ENCODE data around the gene ERC2.

The ERC2 gene

DNA sequence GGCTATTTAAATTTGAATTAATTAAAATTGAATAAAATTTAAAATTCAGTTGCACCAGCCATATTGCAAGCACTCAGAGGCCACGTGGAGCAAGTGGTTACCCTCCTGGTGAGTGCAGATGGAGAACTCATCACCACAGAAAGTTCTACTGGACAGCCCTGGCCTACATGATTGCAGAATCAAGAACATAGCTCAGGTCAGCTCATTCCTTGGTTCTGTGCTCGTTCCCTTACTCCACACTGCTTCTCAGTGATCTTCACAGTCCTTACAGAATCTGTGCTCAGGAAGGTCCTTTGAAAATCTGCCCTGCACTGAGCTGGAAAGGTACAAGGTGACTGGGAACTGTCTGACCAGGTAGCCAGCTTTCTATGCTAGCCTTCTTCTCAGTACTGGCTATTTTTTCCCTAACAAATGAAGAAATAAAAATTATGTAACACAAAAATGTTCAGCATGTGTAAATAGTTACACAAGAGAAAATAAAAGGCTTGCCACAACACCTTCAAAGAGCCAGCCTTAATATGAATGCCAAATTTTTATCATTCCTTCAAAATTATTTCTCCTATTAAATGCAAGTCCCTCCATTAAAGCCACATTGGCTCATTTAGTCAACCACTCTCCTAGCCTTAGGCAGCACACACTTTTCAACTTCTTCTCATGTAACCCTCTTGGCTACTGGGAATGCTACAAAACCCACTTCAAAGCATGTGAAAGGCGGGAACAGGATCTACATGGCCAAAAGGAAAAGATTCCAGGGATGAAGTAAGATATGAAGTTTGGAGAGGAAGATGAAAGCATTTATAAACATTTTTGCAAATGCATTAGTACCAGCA lies 654.8 kb downstream of the ERC2 start:
- no peaks in the 10 kb centered on the region for H3K36me3 ChIP-seq (ENCODE audit: control insufficient read depth, low read depth, low read length)
- no peaks in the 10 kb centered on the region for H3K9me3 ChIP-seq (ENCODE audit: control insufficient read depth, low read depth, low read length)
- H3K27me3 ChIP-seq (ENCODE audit: control insufficient read depth, insufficient read depth, low read length), result no peaks in the 10 kb centered on the region
- no peak overlapping the region for H3K27ac ChIP-seq (ENCODE audit: low read length)
- H3K4me1 ChIP-seq (ENCODE audit: control insufficient read depth, low read depth, low read length), result no peaks in the 10 kb centered on the region
- no peak overlapping the region for H3K4me3 ChIP-seq (ENCODE audit: low read length)
- H3K9ac ChIP-seq (ENCODE audit: low read length), result no peak overlapping the region

- Histone ChIP-seq H3K4me1 (ENCODE audit: control insufficient read depth, low read depth, low read length) (no peaks in the 10 kb centered on the region), H3K27ac (ENCODE audit: low read length) (no peak overlapping the region), H3K4me3 (ENCODE audit: low read length) (no peak overlapping the region), H3K27me3 (ENCODE audit: control insufficient read depth, insufficient read depth, low read length) (no peaks in the 10 kb centered on the region), H3K9ac (ENCODE audit: low read length) (no peak overlapping the region), H3K9me3 (ENCODE audit: control insufficient read depth, low read depth, low read length) (no peaks in the 10 kb centered on the region), H3K36me3 (ENCODE audit: control insufficient read depth, low read depth, low read length) (no peaks in the 10 kb centered on the region)
Measured at GRCh38 chr3:55812394-55813013, 655.8 kb downstream of the ERC2 start.

- Histone ChIP-seq H3K9me3 (ENCODE audit: control insufficient read depth, low read depth, low read length) (no peaks in the 10 kb centered on the region), H3K4me1 (ENCODE audit: control insufficient read depth, low read depth, low read length) (no peaks in the 10 kb centered on the region), H3K36me3 (ENCODE audit: control insufficient read depth, low read depth, low read length) (no peaks in the 10 kb centered on the region), H3K4me3 (ENCODE audit: low read length) (no peak overlapping the region), H3K9ac (ENCODE audit: low read length) (no peak overlapping the region), H3K27ac (ENCODE audit: low read length) (no peak overlapping the region), H3K27me3 (ENCODE audit: control insufficient read depth, insufficient read depth, low read length) (no peaks in the 10 kb centered on the region)
Measured at GRCh38 chr3:55807210-55807609, 661.1 kb downstream of the ERC2 start.

GRCh38 chr3:55805169-55805568 lies 663.1 kb downstream of the ERC2 start:
- H3K36me3 ChIP-seq (ENCODE audit: control insufficient read depth, low read depth, low read length), result no peaks in the 10 kb centered on the region
- no peaks in the 10 kb centered on the region for H3K9me3 ChIP-seq (ENCODE audit: control insufficient read depth, low read depth, low read length)
- H3K4me3 ChIP-seq (ENCODE audit: low read length), result no peak overlapping the region
- no peak overlapping the region for H3K27ac ChIP-seq (ENCODE audit: low read length)
- H3K4me1 ChIP-seq (ENCODE audit: control insufficient read depth, low read depth, low read length), result no peaks in the 10 kb centered on the region
- no peak overlapping the region for H3K9ac ChIP-seq (ENCODE audit: low read length)
- H3K27me3 ChIP-seq (ENCODE audit: control insufficient read depth, insufficient read depth, low read length), result no peaks in the 10 kb centered on the region

DNA sequence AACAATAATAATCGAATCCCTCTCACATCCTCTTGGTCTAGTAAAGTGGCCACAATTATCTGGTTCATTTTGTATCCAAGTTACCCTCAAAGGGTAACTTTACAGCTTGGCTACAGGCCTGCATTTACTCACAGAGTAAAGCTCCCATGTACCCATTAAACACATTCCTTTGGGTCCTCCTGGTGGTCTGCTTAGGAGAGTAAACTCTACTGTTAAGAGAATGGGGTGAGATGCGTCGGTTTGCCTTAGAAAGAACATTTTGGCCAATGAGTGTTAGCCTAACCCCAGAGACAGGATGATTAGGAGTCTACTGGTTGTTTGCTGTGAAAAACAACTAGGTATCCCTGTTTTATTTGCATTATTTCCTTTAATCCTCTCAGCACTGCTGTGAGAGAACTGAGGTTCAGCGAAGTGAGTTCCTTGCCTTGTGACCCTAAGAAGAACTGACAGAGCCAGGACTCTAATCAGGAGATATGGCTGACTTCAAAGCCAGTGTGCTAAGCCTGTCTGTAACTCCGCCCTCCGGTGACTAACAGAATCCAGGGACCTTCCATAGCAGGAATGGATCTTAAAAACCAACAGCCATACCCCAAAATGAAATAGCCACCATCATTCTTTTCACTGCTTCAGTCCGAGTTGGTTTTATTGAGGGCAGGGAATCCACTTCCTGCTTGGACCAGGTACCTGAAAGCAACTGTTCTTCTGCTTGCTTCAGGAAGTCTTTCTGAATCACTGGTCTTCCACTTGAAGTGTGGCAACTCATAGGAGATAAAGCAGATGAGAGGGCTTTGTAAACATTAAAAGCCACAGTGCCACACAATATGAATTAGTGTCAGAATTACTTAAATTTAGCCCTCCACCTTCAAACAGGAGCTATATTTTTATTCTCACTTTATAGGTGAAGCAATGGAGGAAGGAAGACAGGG lies 663.8 kb downstream of the ERC2 start:
- Histone ChIP-seq H3K27me3 (ENCODE audit: control insufficient read depth, insufficient read depth, low read length) (no peaks in the 10 kb centered on the region), H3K27ac (ENCODE audit: low read length) (no peak overlapping the region), H3K36me3 (ENCODE audit: control insufficient read depth, low read depth, low read length) (no peaks in the 10 kb centered on the region), H3K9ac (ENCODE audit: low read length) (no peak overlapping the region), H3K4me1 (ENCODE audit: control insufficient read depth, low read depth, low read length) (no peaks in the 10 kb centered on the region), H3K4me3 (ENCODE audit: low read length) (no peak overlapping the region), H3K9me3 (ENCODE audit: control insufficient read depth, low read depth, low read length) (no peaks in the 10 kb centered on the region)

- Histone ChIP-seq H3K36me3 (ENCODE audit: control insufficient read depth, low read depth, low read length) (no peaks in the 10 kb centered on the region), H3K9me3 (ENCODE audit: control insufficient read depth, low read depth, low read length) (no peaks in the 10 kb centered on the region), H3K27ac (ENCODE audit: low read length) (no peak overlapping the region), H3K27me3 (ENCODE audit: control insufficient read depth, insufficient read depth, low read length) (no peaks in the 10 kb centered on the region), H3K9ac (ENCODE audit: low read length) (no peak overlapping the region), H3K4me3 (ENCODE audit: low read length) (no peak overlapping the region), H3K4me1 (ENCODE audit: control insufficient read depth, low read depth, low read length) (no peaks in the 10 kb centered on the region)
Measured at GRCh38 chr3:55802816-55803215, 665.5 kb downstream of the ERC2 start.

DNA sequence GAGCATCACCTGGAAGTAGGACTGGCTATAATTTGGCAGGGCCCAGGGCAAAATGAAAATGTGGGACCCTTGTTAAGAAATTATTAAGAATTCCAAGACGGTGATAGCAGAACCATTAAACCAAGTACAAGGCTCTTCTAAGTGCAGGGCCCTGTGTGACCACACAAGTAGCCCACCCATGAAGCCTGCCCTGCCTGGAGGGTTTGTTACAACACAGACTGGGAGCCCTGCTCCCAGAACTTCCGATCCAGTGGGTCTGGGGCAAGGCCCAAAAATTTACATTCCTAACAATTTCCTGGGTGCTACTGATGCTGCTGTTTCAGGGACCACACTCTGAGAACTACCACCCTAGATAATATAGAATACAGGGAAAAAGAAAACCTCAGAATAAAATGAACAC lies 666.6 kb downstream of the ERC2 start:
- Histone ChIP-seq H3K27ac (ENCODE audit: low read length) (no peak overlapping the region), H3K36me3 (ENCODE audit: control insufficient read depth, low read depth, low read length) (no peaks in the 10 kb centered on the region), H3K4me1 (ENCODE audit: control insufficient read depth, low read depth, low read length) (no peaks in the 10 kb centered on the region), H3K9ac (ENCODE audit: low read length) (no peak overlapping the region), H3K9me3 (ENCODE audit: control insufficient read depth, low read depth, low read length) (no peaks in the 10 kb centered on the region), H3K27me3 (ENCODE audit: control insufficient read depth, insufficient read depth, low read length) (no peaks in the 10 kb centered on the region), H3K4me3 (ENCODE audit: low read length) (no peak overlapping the region)

DNA sequence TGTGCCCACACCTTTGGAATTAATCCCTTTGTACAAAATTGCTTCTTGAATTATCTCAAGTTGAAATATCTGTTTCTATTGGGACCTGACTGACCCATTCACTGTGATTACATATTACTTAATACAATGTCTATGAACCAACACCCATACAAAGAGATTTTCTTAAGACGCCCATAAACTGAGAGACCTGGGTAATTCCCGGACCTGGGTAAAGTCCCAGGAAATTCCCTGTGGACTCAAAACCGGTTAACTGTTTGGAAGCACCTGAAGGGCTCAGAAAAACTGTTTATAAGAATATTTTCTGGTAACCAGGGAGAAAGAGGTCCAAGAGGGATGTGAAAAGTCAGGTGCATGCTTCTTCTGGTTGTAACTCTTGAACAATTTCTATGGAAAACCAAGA lies 667.2 kb downstream of the ERC2 start:
- Histone ChIP-seq H3K4me1 (ENCODE audit: control insufficient read depth, low read depth, low read length) (no peaks in the 10 kb centered on the region), H3K27ac (ENCODE audit: low read length) (no peak overlapping the region)

DNA sequence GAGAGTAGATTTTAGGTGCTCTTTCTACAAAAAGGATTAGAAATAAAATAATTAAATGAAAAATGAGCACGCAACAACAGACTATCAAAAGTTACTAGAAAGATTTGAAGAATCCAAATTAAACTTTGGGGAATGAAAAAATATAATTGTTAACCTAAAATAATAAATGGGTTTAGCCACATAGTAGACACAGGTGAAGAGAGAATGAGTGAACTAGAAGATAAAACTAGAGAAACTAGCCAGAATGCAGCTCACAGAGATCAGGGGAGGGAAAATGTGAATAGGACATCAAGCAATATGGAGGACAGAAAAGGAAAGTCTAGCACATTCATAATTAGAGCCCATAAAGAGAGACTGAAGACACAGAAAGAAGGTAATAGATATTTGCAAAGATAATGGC lies 670.5 kb downstream of the ERC2 start:
- Histone ChIP-seq H3K9ac (ENCODE audit: low read length) (no peak overlapping the region), H3K9me3 (ENCODE audit: control insufficient read depth, low read depth, low read length) (no peaks in the 10 kb centered on the region), H3K27ac (ENCODE audit: low read length) (no peak overlapping the region), H3K36me3 (ENCODE audit: control insufficient read depth, low read depth, low read length) (no peaks in the 10 kb centered on the region), H3K4me1 (ENCODE audit: control insufficient read depth, low read depth, low read length) (no peaks in the 10 kb centered on the region), H3K27me3 (ENCODE audit: control insufficient read depth, insufficient read depth, low read length) (no peaks in the 10 kb centered on the region), H3K4me3 (ENCODE audit: low read length) (no peak overlapping the region)

More for the DNA sequence above, 667.2 kb downstream of the ERC2 start:
- Histone ChIP-seq H3K4me3 (ENCODE audit: low read length) (no peak overlapping the region), H3K27me3 (ENCODE audit: control insufficient read depth, insufficient read depth, low read length) (no peaks in the 10 kb centered on the region), H3K36me3 (ENCODE audit: control insufficient read depth, low read depth, low read length) (no peaks in the 10 kb centered on the region), H3K9ac (ENCODE audit: low read length) (no peak overlapping the region), H3K9me3 (ENCODE audit: control insufficient read depth, low read depth, low read length) (no peaks in the 10 kb centered on the region)

- no peaks in the 10 kb centered on the region for H3K9me3 ChIP-seq (ENCODE audit: control insufficient read depth, low read depth, low read length)
- H3K4me1 ChIP-seq (ENCODE audit: control insufficient read depth, low read depth, low read length), result no peaks in the 10 kb centered on the region
- no peak overlapping the region for H3K9ac ChIP-seq (ENCODE audit: low read length)
- H3K36me3 ChIP-seq (ENCODE audit: control insufficient read depth, low read depth, low read length), result no peaks in the 10 kb centered on the region
- no peaks in the 10 kb centered on the region for H3K27me3 ChIP-seq (ENCODE audit: control insufficient read depth, insufficient read depth, low read length)
- no peak overlapping the region for H3K27ac ChIP-seq (ENCODE audit: low read length)
- no peak overlapping the region for H3K4me3 ChIP-seq (ENCODE audit: low read length)
Measured at GRCh38 chr3:55797084-55797483, 671.2 kb downstream of the ERC2 start.

DNA sequence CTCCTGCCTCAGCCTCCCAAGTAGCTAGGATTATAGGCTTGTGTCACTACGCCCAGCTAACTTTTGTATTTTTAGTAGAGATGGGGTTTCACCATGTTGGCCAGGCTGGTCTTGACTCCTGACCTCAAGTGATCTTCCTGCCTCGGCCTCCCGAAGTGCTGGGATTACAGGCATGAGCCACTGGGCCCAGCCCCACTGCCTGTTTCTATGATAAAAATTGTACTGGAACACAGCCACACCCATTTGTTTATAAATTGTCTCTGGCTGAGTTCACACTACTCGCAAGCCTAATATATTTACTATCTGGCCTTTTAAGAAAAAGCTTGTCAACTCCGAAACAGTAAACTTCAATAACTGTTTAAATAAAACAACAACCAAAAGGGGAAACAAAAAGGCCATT lies 671.7 kb downstream of the ERC2 start:
- H3K27ac ChIP-seq (ENCODE audit: low read length), result no peak overlapping the region
- H3K27me3 ChIP-seq (ENCODE audit: control insufficient read depth, insufficient read depth, low read length), result no peaks in the 10 kb centered on the region
- no peaks in the 10 kb centered on the region for H3K9me3 ChIP-seq (ENCODE audit: control insufficient read depth, low read depth, low read length)
- H3K4me3 ChIP-seq (ENCODE audit: low read length), result no peak overlapping the region
- H3K36me3 ChIP-seq (ENCODE audit: control insufficient read depth, low read depth, low read length), result no peaks in the 10 kb centered on the region
- no peak overlapping the region for H3K9ac ChIP-seq (ENCODE audit: low read length)
- no peaks in the 10 kb centered on the region for H3K4me1 ChIP-seq (ENCODE audit: control insufficient read depth, low read depth, low read length)

All from iPS-18a (cell line).